Fibroblast of lung (primary cell): ENCODE results near the gene IGSF9. TPM values are rescaled to one million over a fixed set of nuclear protein-coding genes. Genes with fewer than 3 reads are reported as not detected.

Source experiments
- DNase-seq, 2 donors: peaks; one replicate each; pipeline versions ENCODE4 v3.0.0 to v3.0.0-alpha.2; 2010; ENCODE audit warnings: low read depth in 2 of 2
- H2AFZ ChIP-seq: 2 replicates; pipeline ENCODE4 v1.5.1; 2012; ENCODE audit warnings: low read length, control low read depth, inconsistent platforms
- H3K27ac ChIP-seq: 2 replicates; pipeline ENCODE4 v1.5.1; 2011; ENCODE audit warnings: low read length, control low read depth; ENCODE audit not compliant: insufficient read depth
- H3K27me3 ChIP-seq: 2 replicates; pipeline ENCODE4 v1.5.1; 2011; ENCODE audit warnings: mild to moderate bottlenecking, low read length; ENCODE audit not compliant: control insufficient read depth, insufficient read depth
- H3K36me3 ChIP-seq: 2 replicates; pipeline ENCODE4 v1.5.1; 2011; ENCODE audit warnings: low read length; ENCODE audit not compliant: control insufficient read depth, insufficient read depth
- H3K4me1 ChIP-seq: 2 replicates; pipeline ENCODE4 v1.5.1; 2011; ENCODE audit warnings: low read length; ENCODE audit not compliant: control insufficient read depth, insufficient read depth; ENCODE audit errors: extremely low read depth
- H3K4me2 ChIP-seq: 2 replicates; pipeline ENCODE4 v1.5.1; 2011; ENCODE audit warnings: low read length, control low read depth; ENCODE audit not compliant: insufficient read depth; ENCODE audit errors: extremely low read depth
- H3K4me3 ChIP-seq, 4 experiments: fragments of 200-600 bp in 1 of 4; sonication (generic) in 1 of 4; replicated peaks in 1 of 4; 2 replicates each; pipeline ENCODE4 v1.5.1; 2011 to 2016; ENCODE audit warnings: low read length in 4 of 4, low read depth in 3 of 4, mild to moderate bottlenecking in 3 of 4, control low read depth in 2 of 4, inconsistent platforms in 1 of 4, mixed read lengths in 1 of 4; ENCODE audit not compliant: insufficient read depth in 1 of 4; ENCODE audit errors: control extremely low read depth in 1 of 4
- H3K79me2 ChIP-seq: 2 replicates; pipeline ENCODE4 v1.5.1; 2012; ENCODE audit warnings: mild to moderate bottlenecking, low read length, inconsistent platforms; ENCODE audit not compliant: control insufficient read depth, insufficient read depth
- H3K9ac ChIP-seq: 2 replicates; pipeline ENCODE4 v1.5.1; 2011; ENCODE audit warnings: mild to moderate bottlenecking, low read length, control low read depth; ENCODE audit not compliant: insufficient read depth
- H3K9me3 ChIP-seq: 2 replicates; pipeline ENCODE4 v1.5.1; 2012; ENCODE audit warnings: low read depth, low read length; ENCODE audit not compliant: control insufficient read depth, insufficient read depth
- H4K20me1 ChIP-seq: 2 replicates; pipeline ENCODE4 v1.5.1; 2011; ENCODE audit warnings: low read length; ENCODE audit not compliant: control insufficient read depth, insufficient read depth; ENCODE audit errors: extremely low read depth
- CTCF ChIP-seq, 2 donors: IDR thresholded peaks in 1 of 2; conservative IDR thresholded peaks in 1 of 2; 1 replicate in 1 of 2; 2 replicates in 1 of 2; pipeline ENCODE4 v1.5.1; 2011 to 2012; ENCODE audit warnings: low read length in 2 of 2, control low read depth in 1 of 2, inconsistent platforms in 1 of 2, low read depth in 1 of 2, mild to moderate bottlenecking in 1 of 2
- EZH2 ChIP-seq: IDR thresholded peaks from 2 replicates; pipeline ENCODE4 v1.5.1; 2012; ENCODE audit warnings: low read length, control low read depth, mild to moderate bottlenecking; ENCODE audit errors: missing control alignments
- polyA plus RNA-seq, 2 donors: library from polyadenylated mRNA; depleted of rRNA in 1 of 2; stranded (reverse) in 1 of 2; unstranded in 1 of 2; fragments of >200 nt; gene quantifications; 2 replicates each; pipeline ENCODE4 v1.2.1, GENCODE V29; 2011 to 2012; ENCODE audit warnings: missing spikeins in 1 of 2
- total RNA-seq: library from RNA; depleted of rRNA; stranded (reverse); fragments of >200 nt; gene quantifications from 2 replicates; pipeline ENCODE4 v1.2.1, GENCODE V29; 2014

Gene IGSF9
- total and polyA plus RNA-seq, 2 donors (not counting 1 experiment from before 2014, with no cell fraction given): under 0.01 TPM; not detected in 1

- Histone ChIP-seq H2AFZ (no peak overlapping the region), H3K9me3 (no peaks in the 10 kb centered on the region), H3K4me1 (no peaks in the 10 kb centered on the region), H4K20me1 (no peaks in the 10 kb centered on the region), H3K9ac (no peak overlapping the region), H3K27me3 (no peaks in the 10 kb centered on the region), H3K36me3 (no peaks in the 10 kb centered on the region), H3K4me3 (no peak overlapping the region), H3K27ac (no peak overlapping the region), H3K4me2 (no peak overlapping the region), H3K79me2 (no peaks in the 10 kb centered on the region)
- TF ChIP-seq CTCF (conservative IDR thresholded peaks at IDR 0.05 in 1 of 2, IDR thresholded peaks at IDR 0.05 in 1 of 2; ENCODE audit: low read depth in 1 of 2, low read length in 2 of 2): no peak
- no peak for DNase-seq
These were observed 23.5 kb upstream of the IGSF9 start for GRCh38 chr1:159968901-159969300.

- H3K4me2 ChIP-seq: no peak overlapping the region
- no peak overlapping the region for H2AFZ ChIP-seq
- DNase-seq: no peak
- H3K36me3 ChIP-seq: no peaks in the 10 kb centered on the region
- no peak overlapping the region for H3K4me3 ChIP-seq
- H3K9ac ChIP-seq: no peak overlapping the region
- TF ChIP-seq EZH2 (no peak), CTCF (conservative IDR thresholded peaks at IDR 0.05 in 1 of 2, IDR thresholded peaks at IDR 0.05 in 1 of 2; ENCODE audit: low read depth in 1 of 2, low read length in 2 of 2) (no peak)
- H3K4me1 ChIP-seq: no peaks in the 10 kb centered on the region
- H3K27ac ChIP-seq: no peak overlapping the region
- no peaks in the 10 kb centered on the region for H3K27me3 ChIP-seq
- no peaks in the 10 kb centered on the region for H3K9me3 ChIP-seq
- no peaks in the 10 kb centered on the region for H4K20me1 ChIP-seq
- H3K79me2 ChIP-seq: no peaks in the 10 kb centered on the region
These were observed 19.9 kb upstream of the IGSF9 start for GRCh38 chr1:159965263-159965662.

- TF ChIP-seq EZH2 (no peak), CTCF (conservative IDR thresholded peaks at IDR 0.05 in 1 of 2, IDR thresholded peaks at IDR 0.05 in 1 of 2; ENCODE audit: low read depth in 1 of 2, low read length in 2 of 2) (no peak)
- H3K27ac ChIP-seq: no peak overlapping the region
- no peaks in the 10 kb centered on the region for H3K79me2 ChIP-seq
- no peaks in the 10 kb centered on the region for H3K27me3 ChIP-seq
- H3K9ac ChIP-seq: no peak overlapping the region
- no peak overlapping the region for H2AFZ ChIP-seq
- no peaks in the 10 kb centered on the region for H3K4me1 ChIP-seq
- DNase-seq: no peak
- no peak overlapping the region for H3K4me2 ChIP-seq
- H3K9me3 ChIP-seq: no peaks in the 10 kb centered on the region
- no peaks in the 10 kb centered on the region for H4K20me1 ChIP-seq
- no peak overlapping the region for H3K4me3 ChIP-seq
- no peaks in the 10 kb centered on the region for H3K36me3 ChIP-seq
These were observed 18.7 kb upstream of the IGSF9 start for GRCh38 chr1:159964144-159964543.
